ENCODE measurements around the gene MIA2.
A peak's percentile ranks its signal among the peaks of the same experiment; 100 is the strongest.

The MIA2 gene

DNA sequence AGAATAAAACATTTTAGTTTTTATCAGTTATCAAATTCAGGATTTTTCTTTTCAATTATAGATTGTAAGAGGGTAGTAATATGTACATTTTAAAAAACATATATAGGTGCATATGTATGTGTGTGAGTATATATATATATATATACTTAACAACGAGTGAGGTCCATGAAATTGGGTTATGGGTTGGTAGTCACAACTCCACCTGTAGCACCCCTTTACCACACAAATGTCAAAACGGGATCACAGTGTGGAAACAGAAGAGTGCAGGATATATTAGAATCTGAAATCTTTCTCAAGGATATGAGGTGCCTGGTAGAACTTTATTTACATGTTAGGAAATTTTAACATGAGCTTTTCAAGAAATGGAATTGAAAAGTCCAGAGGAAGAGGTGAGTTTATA lies 31.3 kb downstream of the MIA2 start:
- in situ Hi-C loops (cut with MboI; ENCODE audit: low pct_unique_long_range_greater_than_20kb, low sequenced_read_pairs, unreplicated experiment): no loop called here
- no peak for TF ChIP-seq CTCF (IDR thresholded peaks at IDR 0.05; ENCODE audit: extremely low read depth, insufficient read depth, missing control alignments)
- DNase-seq (ENCODE audit: low spot score): no peak

- no peak for TF ChIP-seq CTCF (IDR thresholded peaks at IDR 0.05; ENCODE audit: extremely low read depth, insufficient read depth, missing control alignments)
- no peak for DNase-seq (ENCODE audit: low spot score)
- in situ Hi-C loops (cut with MboI; ENCODE audit: low pct_unique_long_range_greater_than_20kb, low sequenced_read_pairs, unreplicated experiment): no loop called here
These were observed 32.2 kb downstream of the MIA2 start for GRCh38 chr14:39265806-39266524.

- in situ Hi-C loops (cut with MboI; ENCODE audit: low pct_unique_long_range_greater_than_20kb, low sequenced_read_pairs, unreplicated experiment): no loop called here
- no peak for TF ChIP-seq CTCF (IDR thresholded peaks at IDR 0.05; ENCODE audit: extremely low read depth, insufficient read depth, missing control alignments)
- DNase-seq (ENCODE audit: low spot score): peak; percentile 44
These were observed 32.8 kb downstream of the MIA2 start for GRCh38 chr14:39266525-39266870.

GRCh38 chr14:39266871-39267607 lies 33.3 kb downstream of the MIA2 start:
- in situ Hi-C loops (cut with MboI; ENCODE audit: low pct_unique_long_range_greater_than_20kb, low sequenced_read_pairs, unreplicated experiment): no loop called here
- TF ChIP-seq CTCF (IDR thresholded peaks at IDR 0.05; ENCODE audit: extremely low read depth, insufficient read depth, missing control alignments): no peak

DNA sequence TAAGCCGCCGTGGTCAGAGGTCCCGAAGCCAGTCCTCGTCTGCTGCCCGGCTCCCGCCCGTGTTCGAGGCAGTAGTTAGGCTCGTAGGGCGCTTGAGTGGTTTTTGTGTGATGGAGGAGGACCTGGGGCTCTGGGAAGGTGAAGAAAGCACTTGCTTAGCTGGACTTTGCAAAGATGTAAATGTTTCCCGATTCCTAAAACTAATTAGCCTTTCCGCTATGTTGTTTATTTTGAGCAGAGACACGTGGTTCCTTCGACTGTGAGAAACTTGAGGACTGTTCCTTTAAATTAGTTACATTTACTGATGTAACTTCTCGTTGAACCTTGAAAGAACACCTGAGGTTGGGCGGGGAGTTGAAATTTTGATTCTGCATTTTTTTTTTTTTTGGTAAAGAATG lies 33.9 kb downstream of the MIA2 start:
- no peak for DNase-seq (ENCODE audit: low spot score)
- in situ Hi-C loops (cut with MboI; ENCODE audit: low pct_unique_long_range_greater_than_20kb, low sequenced_read_pairs, unreplicated experiment): no loop called here
- TF ChIP-seq CTCF (IDR thresholded peaks at IDR 0.05; ENCODE audit: extremely low read depth, insufficient read depth, missing control alignments): no peak

More at GRCh38 chr14:39266871-39267607, 33.3 kb downstream of the MIA2 start:
- DNase-seq (ENCODE audit: low spot score): peak; percentile 84

GRCh38 chr14:39268393-39268792 lies 34.7 kb downstream of the MIA2 start:
- no peak for TF ChIP-seq CTCF (IDR thresholded peaks at IDR 0.05; ENCODE audit: extremely low read depth, insufficient read depth, missing control alignments)
- in situ Hi-C loops (cut with MboI; ENCODE audit: low pct_unique_long_range_greater_than_20kb, low sequenced_read_pairs, unreplicated experiment): no loop called here
- no peak for DNase-seq (ENCODE audit: low spot score)
